ENCODE measurements around the gene SPACDR. TPM values are rescaled to one million over a fixed set of nuclear protein-coding genes. Genes with fewer than 3 reads are reported as not detected.

Gene SPACDR
- polyA plus RNA-seq, 1 experiment, result 0.76 TPM

- H3K27me3 ChIP-seq (ENCODE audit: control insufficient read depth, insufficient read depth, low read length), result no peaks in the 10 kb centered on the region
- no peaks in the 10 kb centered on the region; the same call in 1 of the 2 replicates for H3K9me3 ChIP-seq (ENCODE audit: control insufficient read depth, insufficient read depth, low read length)
- CTCF ChIA-PET, result interaction anchor here (0.6 to 1.8 kb wide), 2 partner anchors 70 to 74 kb away, joined by 4 read pairs; no protein-coding TSS in a partner anchor
- POLR2A ChIA-PET, result interaction anchor here (0.7 to 1.4 kb wide), 3 partner anchors 10 to 61 kb away, joined by 5 to 8 read pairs (median 6); partner anchors contain the start of gene ZCWPW1
- no peak for TF ChIP-seq CTCF (IDR thresholded peaks at IDR 0.05; ENCODE audit: low read depth, low read length)
- DNase-seq (ENCODE audit: low read depth, low spot score), result peak; percentile 94
- no peak overlapping the region for H3K27ac ChIP-seq (ENCODE audit: low read depth, low read length)
- no peak overlapping the region for H3K4me3 ChIP-seq (ENCODE audit: low read depth, low read length)
Observed at GRCh38 chr7:100489824-100490223, 25.8 kb upstream of the SPACDR start.

- no peaks in the 10 kb centered on the region; the same call in 1 of the 2 replicates for H3K9me3 ChIP-seq (ENCODE audit: control insufficient read depth, insufficient read depth, low read length)
- DNase-seq (ENCODE audit: low read depth, low spot score), result no peak
- no peak for TF ChIP-seq CTCF (IDR thresholded peaks at IDR 0.05; ENCODE audit: low read depth, low read length)
- H3K27ac ChIP-seq (ENCODE audit: low read depth, low read length), result no peak overlapping the region
- POLR2A ChIA-PET, result interaction anchor here (1.1 to 1.4 kb wide), 2 partner anchors 10 to 61 kb away, joined by 5 to 8 read pairs; partner anchors contain the start of gene ZCWPW1
- no peaks in the 10 kb centered on the region for H3K27me3 ChIP-seq (ENCODE audit: control insufficient read depth, insufficient read depth, low read length)
- CTCF ChIA-PET, result interaction anchor here (0.6 to 1.8 kb wide), 2 partner anchors 71 to 75 kb away, joined by 4 read pairs; no protein-coding TSS in a partner anchor
- H3K4me3 ChIP-seq (ENCODE audit: low read depth, low read length), result no peak overlapping the region
Observed at GRCh38 chr7:100489121-100489520, 25.1 kb upstream of the SPACDR start.

GRCh38 chr7:100488333-100489095 is 24.5 kb upstream of the SPACDR start:
- no peak for TF ChIP-seq CTCF (IDR thresholded peaks at IDR 0.05; ENCODE audit: low read depth, low read length)
- ChIA-PET CTCF (interaction anchor here (0.6 to 1.8 kb wide), 2 partner anchors 20 to 71 kb away, joined by 3 to 4 read pairs; no protein-coding TSS in a partner anchor), POLR2A (no interaction called here)
- DNase-seq (ENCODE audit: low read depth, low spot score), result no peak
- H3K27me3 ChIP-seq (ENCODE audit: control insufficient read depth, insufficient read depth, low read length), result no peaks in the 10 kb centered on the region
- H3K27ac ChIP-seq (ENCODE audit: low read depth, low read length), result no peak overlapping the region
- H3K9me3 ChIP-seq (ENCODE audit: control insufficient read depth, insufficient read depth, low read length), result no peaks in the 10 kb centered on the region; the same call in 1 of the 2 replicates
- H3K4me3 ChIP-seq (ENCODE audit: low read depth, low read length), result no peak overlapping the region

- Histone ChIP-seq H3K9me3 (ENCODE audit: control insufficient read depth, insufficient read depth, low read length) (no peaks in the 10 kb centered on the region; the same call in 1 of the 2 replicates), H3K4me3 (ENCODE audit: low read depth, low read length) (no peak overlapping the region), H3K27me3 (ENCODE audit: control insufficient read depth, insufficient read depth, low read length) (no peaks in the 10 kb centered on the region), H3K27ac (ENCODE audit: low read depth, low read length) (no peak overlapping the region)
- TF ChIP-seq CTCF (IDR thresholded peaks at IDR 0.05; ENCODE audit: low read depth, low read length), result no peak
- POLR2A ChIA-PET, result interaction anchor here (0.7 kb wide), 1 partner anchor 99 kb away, joined by 3 read pairs; the partner anchor contains the start of genes FBXO24 and LRCH4
- DNase-seq (ENCODE audit: low read depth, low spot score), result no peak
- CTCF ChIA-PET, result interaction anchor here (1.0 kb wide), 1 partner anchor 17 kb away, joined by 3 read pairs; no protein-coding TSS in a partner anchor
Observed at GRCh38 chr7:100486753-100487446, 22.8 kb upstream of the SPACDR start.
